Kidney epithelial cell (primary cell): ENCODE data around the gene ARTN. TPM values are rescaled to one million over a fixed set of nuclear protein-coding genes. Genes with fewer than 3 reads are reported as not detected.

Experiments used
- DNase-seq: peaks from one replicate; pipeline ENCODE4 v3.0.0-alpha.2; 2010; ENCODE audit warnings: low read depth
- H3K27me3 ChIP-seq: 2 replicates; pipeline ENCODE4 v1.6.0; 2011; ENCODE audit warnings: low read length; ENCODE audit not compliant: control insufficient read depth, insufficient read depth
- H3K36me3 ChIP-seq: 2 replicates; pipeline ENCODE4 v1.5.1; 2011; ENCODE audit warnings: low read length; ENCODE audit not compliant: control insufficient read depth, insufficient read depth
- H3K4me3 ChIP-seq: 2 replicates; pipeline ENCODE4 v1.5.1; 2011; ENCODE audit warnings: low read depth, mild to moderate bottlenecking, control low read depth, low read length
- total RNA-seq: library from RNA; depleted of rRNA; stranded (reverse); fragments of >200 nt; gene quantifications from 2 replicates; pipeline ENCODE4 v1.2.3, GENCODE V29; 2015
- TF ChIP-seq, protein P1 (sequence below): IDR thresholded peaks from 2 replicates; pipeline ENCODE4 v1.5.1; 2011; ENCODE audit warnings: mild to moderate bottlenecking, moderate library complexity, low read length, control low read depth, inconsistent platforms; ENCODE audit not compliant: insufficient read depth, poor library complexity, severe bottlenecking

The ARTN gene
- total RNA-seq, 1 donor from 2014 or later: 4.7 TPM

DNA sequence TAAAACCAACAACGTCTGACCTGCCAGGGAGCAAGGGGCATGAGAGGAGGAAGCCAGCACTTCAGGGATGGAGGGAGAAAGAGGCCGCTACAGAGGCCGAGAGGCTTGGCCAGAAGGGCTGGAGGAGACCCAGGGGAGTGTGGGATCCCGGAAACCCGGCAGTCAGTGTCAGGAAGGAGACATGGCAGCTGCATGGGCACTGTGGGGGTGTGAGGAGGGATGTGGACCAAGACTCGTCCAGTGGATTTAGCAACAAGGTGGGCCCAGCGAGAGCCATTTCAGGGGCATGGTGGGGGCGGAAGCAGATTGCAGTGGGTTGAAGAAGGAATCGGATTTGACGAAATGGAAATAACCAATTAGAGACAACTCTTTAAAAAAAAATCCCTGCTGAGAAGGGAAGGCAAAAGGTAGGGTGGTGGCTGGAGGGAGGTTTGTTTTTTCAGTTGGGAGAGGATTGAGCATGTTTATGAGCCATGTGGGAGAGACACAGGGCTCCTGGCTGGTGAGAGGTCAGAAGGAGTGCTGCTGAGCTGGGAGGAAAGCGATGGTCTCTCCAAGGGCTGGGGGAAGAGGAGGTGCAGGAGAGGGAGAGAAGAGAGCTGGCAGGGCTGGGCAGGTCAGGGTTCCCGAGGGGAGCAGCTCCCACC is 49.8 kb downstream of the ARTN start:
- no peak for DNase-seq
- TF ChIP-seq, protein P1, sequence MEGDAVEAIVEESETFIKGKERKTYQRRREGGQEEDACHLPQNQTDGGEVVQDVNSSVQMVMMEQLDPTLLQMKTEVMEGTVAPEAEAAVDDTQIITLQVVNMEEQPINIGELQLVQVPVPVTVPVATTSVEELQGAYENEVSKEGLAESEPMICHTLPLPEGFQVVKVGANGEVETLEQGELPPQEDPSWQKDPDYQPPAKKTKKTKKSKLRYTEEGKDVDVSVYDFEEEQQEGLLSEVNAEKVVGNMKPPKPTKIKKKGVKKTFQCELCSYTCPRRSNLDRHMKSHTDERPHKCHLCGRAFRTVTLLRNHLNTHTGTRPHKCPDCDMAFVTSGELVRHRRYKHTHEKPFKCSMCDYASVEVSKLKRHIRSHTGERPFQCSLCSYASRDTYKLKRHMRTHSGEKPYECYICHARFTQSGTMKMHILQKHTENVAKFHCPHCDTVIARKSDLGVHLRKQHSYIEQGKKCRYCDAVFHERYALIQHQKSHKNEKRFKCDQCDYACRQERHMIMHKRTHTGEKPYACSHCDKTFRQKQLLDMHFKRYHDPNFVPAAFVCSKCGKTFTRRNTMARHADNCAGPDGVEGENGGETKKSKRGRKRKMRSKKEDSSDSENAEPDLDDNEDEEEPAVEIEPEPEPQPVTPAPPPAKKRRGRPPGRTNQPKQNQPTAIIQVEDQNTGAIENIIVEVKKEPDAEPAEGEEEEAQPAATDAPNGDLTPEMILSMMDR: no peak
- Histone ChIP-seq H3K27me3 (no peaks in the 10 kb centered on the region), H3K4me3 (no peak overlapping the region), H3K36me3 (peaks cover 3% of the 10 kb centered on the region)

- Histone ChIP-seq H3K4me3 (no peak overlapping the region), H3K27me3 (no peaks in the 10 kb centered on the region), H3K36me3 (peaks cover 3% of the 10 kb centered on the region)
- no peak for DNase-seq
- TF ChIP-seq, protein P1: no peak
These were observed 51.3 kb downstream of the ARTN start for GRCh38 chr1:43984855-43985254.

- Histone ChIP-seq H3K36me3 (peaks cover 3% of the 10 kb centered on the region), H3K4me3 (no peak overlapping the region), H3K27me3 (no peaks in the 10 kb centered on the region)
- TF ChIP-seq, protein P1: no peak
- no peak for DNase-seq
These were observed 52.5 kb downstream of the ARTN start for GRCh38 chr1:43985984-43986595.

GRCh38 chr1:43986712-43987111 is 53.1 kb downstream of the ARTN start:
- TF ChIP-seq, protein P1: no peak
- Histone ChIP-seq H3K4me3 (no peak overlapping the region), H3K36me3 (peaks cover 3% of the 10 kb centered on the region), H3K27me3 (no peaks in the 10 kb centered on the region)
- DNase-seq: no peak

Other genes starting within 250 kb of the ARTN start
- gene ST3GAL3, start 226.3 kb upstream of the ARTN start, total RNA-seq: 13.8 and 15.0 TPM in 2 replicates
- gene IPO13, start 13.1 kb downstream of the ARTN start, total RNA-seq: 29.2 and 32.8 TPM in 2 replicates
- 45.8 and 52.2 TPM in 2 replicates for gene DPH2, start 36.2 kb downstream of the ARTN start, total RNA-seq
- 298 and 308 TPM in 2 replicates for gene ATP6V0B, start 41.2 kb downstream of the ARTN start, total RNA-seq
- gene B4GALT2, start 45.4 kb downstream of the ARTN start, total RNA-seq: 62.6 and 86.8 TPM in 2 replicates
- 4.4 and 9.6 TPM in 2 replicates for gene CCDC24, start 57.8 kb downstream of the ARTN start, total RNA-seq
- gene SLC6A9, start 97.7 kb downstream of the ARTN start, total RNA-seq: 20.1 and 22.4 TPM in 2 replicates
- gene KLF17, start 185.0 kb downstream of the ARTN start, total RNA-seq: not detected in 2 replicates
- gene KLF18, start 207.8 kb downstream of the ARTN start, total RNA-seq: not detected in 2 replicates